CD4-positive, alpha-beta memory T cell (primary cell): Measurements from ENCODE around the gene FHDC1. TPM values are rescaled to one million over a fixed set of nuclear protein-coding genes. Genes with fewer than 3 reads are reported as not detected.

Source experiments
- CTCF ChIA-PET: fragments of 350-600 bp; sonication (Branson Sonifier 250); formaldehyde crosslinking; loops from one replicate; lab custom pipeline; 2021; ENCODE audit warnings: inconsistent platforms; ENCODE audit not compliant: partially characterized antibody; lab: Charles Lee
- POLR2A ChIA-PET: fragments of 350-600 bp; sonication (Branson Sonifier 250); formaldehyde crosslinking; loops from one replicate; lab custom pipeline; 2021; ENCODE audit not compliant: partially characterized antibody; lab: Charles Lee
- DNase-seq, 5 donors: peaks; one replicate each; pipeline versions ENCODE4 v3.0.0 to v3.0.0-alpha.2; 2020 to 2022; ENCODE audit warnings: mixed read lengths in 1 of 5
- H3K27ac ChIP-seq: one replicate; pipeline ENCODE4 v1.7.0; 2013; ENCODE audit warnings: low read depth, low read length
- H3K27me3 ChIP-seq: 2 replicates; pipeline ENCODE4 v1.7.0; 2013; ENCODE audit warnings: mild to moderate bottlenecking, low read length, moderate library complexity; ENCODE audit not compliant: insufficient read depth
- H3K36me3 ChIP-seq: 2 replicates; pipeline ENCODE4 v1.7.0; 2013; ENCODE audit warnings: mild to moderate bottlenecking, low read length, moderate library complexity; ENCODE audit not compliant: insufficient read depth
- H3K4me1 ChIP-seq: 2 replicates; pipeline ENCODE4 v1.7.0; 2013; ENCODE audit warnings: mild to moderate bottlenecking, low read length, moderate library complexity; ENCODE audit not compliant: insufficient read depth
- H3K4me3 ChIP-seq, 2 donors: one replicate each; pipeline ENCODE4 v1.7.0; 2013; ENCODE audit warnings: low read length in 2 of 2, mild to moderate bottlenecking in 1 of 2
- H3K9me3 ChIP-seq, 2 donors: one replicate each; pipeline ENCODE4 v1.7.0; 2013; ENCODE audit warnings: low read length in 2 of 2, control low read depth in 1 of 2; ENCODE audit not compliant: control insufficient read depth in 1 of 2
- H3K27ac Mint-ChIP-seq, 7 donors: one replicate each; pipeline ENCODE4 v1.8.0; 2020 to 2021; ENCODE audit warnings: mixed read lengths in 7 of 7, mild to moderate bottlenecking in 6 of 7, inconsistent platforms in 3 of 7, moderate library complexity in 3 of 7
- H3K27me3 Mint-ChIP-seq, 2 donors: one replicate each; pipeline ENCODE4 v1.8.0; 2020 to 2021; ENCODE audit warnings: mixed read lengths in 2 of 2
- H3K36me3 Mint-ChIP-seq, 2 donors: one replicate each; pipeline ENCODE4 v1.8.0; 2020 to 2021; ENCODE audit warnings: mixed read lengths in 2 of 2, inconsistent platforms in 1 of 2, mild to moderate bottlenecking in 1 of 2
- H3K4me1 Mint-ChIP-seq, 4 donors: one replicate each; pipeline ENCODE4 v1.8.0; 2020 to 2021; ENCODE audit warnings: mixed read lengths in 4 of 4, mild to moderate bottlenecking in 1 of 4
- H3K4me3 Mint-ChIP-seq, 8 donors: one replicate each; pipeline ENCODE4 v1.8.0; 2020 to 2021; ENCODE audit warnings: mixed read lengths in 8 of 8, mild to moderate bottlenecking in 7 of 8, moderate library complexity in 6 of 8, inconsistent platforms in 3 of 8
- H3K9me3 Mint-ChIP-seq, 8 donors: one replicate each; pipeline ENCODE4 v1.8.0; 2020 to 2021; ENCODE audit warnings: mixed read lengths in 8 of 8, mild to moderate bottlenecking in 5 of 8, inconsistent platforms in 3 of 8, moderate library complexity in 1 of 8
- intact Hi-C: fragments of 100-400 bp; cut with micrococcal nuclease; formaldehyde crosslinking; loops from one replicate; pipeline ENCODE4 v1.15.1; 2023
- polyA plus RNA-seq, 2 donors: library from polyadenylated mRNA; unstranded; fragments of 300-500 nt; fragmentation: Illumina TruSeq; gene quantifications; one replicate each; pipeline ENCODE4 v1.2.3, GENCODE V29; 2021
- total RNA-seq, 2 experiments: library from RNA; stranded (reverse); gene quantifications; one replicate each; pipeline ENCODE4 v1.2.3, GENCODE V29; 2021

FHDC1 gene
- total and polyA plus RNA-seq, 4 experiments from 2014 or later = 0.03 to 0.29 (median 0.11) TPM; not detected in 1

DNA sequence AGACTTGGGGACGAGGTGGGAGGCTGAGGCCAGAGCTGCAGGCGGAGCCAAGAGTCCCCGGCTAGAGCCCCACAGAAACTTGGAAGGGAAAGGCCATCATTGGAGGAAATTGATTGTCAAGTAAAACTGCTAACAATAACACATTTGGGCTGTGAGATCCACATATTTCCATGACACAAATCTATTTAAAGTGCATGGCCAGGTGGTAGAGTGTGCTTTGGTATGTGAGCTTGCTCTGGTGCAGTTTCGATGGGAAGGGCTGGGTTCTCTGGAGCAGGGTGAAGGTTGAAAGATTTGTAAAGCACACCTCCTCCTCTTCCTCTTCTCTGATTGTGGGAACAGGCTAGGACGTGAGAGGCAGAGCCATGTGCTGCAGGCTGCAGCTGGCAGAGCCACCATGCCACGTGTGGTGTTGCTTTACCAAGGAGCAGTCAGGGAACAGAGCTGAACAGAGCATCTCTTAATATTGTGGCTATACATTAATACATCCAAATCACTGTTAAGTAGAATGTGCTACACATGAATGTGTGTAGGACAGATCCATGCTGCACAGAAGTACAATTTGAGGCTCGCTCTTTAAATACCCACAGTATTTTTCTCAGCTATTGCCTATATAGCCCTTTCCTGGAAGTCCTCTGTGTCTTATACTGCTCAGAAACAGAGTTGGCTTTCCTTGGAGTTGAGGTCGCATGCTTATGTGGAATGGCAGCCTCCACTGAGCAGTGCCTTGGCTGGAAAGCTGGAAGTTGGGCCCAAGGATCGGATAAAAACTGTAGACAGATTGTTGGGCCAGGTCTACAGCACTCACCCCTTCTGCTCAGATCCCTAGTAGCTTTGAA, 37.7 kb downstream of the FHDC1 start:
- DNase-seq = no peak
- Histone ChIP-seq H3K4me3 (no peak overlapping the region), H3K27ac (no peak overlapping the region), H3K4me1 (no peaks in the 10 kb centered on the region), H3K27me3 (no peaks in the 10 kb centered on the region), H3K9me3 (no peaks in the 10 kb centered on the region), H3K36me3 (no peaks in the 10 kb centered on the region)
- no peak overlapping the region for H3K4me3 Mint-ChIP-seq
- no peaks in the 10 kb centered on the region for H3K9me3 Mint-ChIP-seq
- CTCF ChIA-PET = no interaction called here
- no peak overlapping the region for H3K27ac Mint-ChIP-seq
- POLR2A ChIA-PET = no interaction called here
- no peaks in the 10 kb centered on the region for H3K4me1 Mint-ChIP-seq
- H3K36me3 Mint-ChIP-seq = no peaks in the 10 kb centered on the region
- H3K27me3 Mint-ChIP-seq = peaks cover 2% of the 10 kb centered on the region in 2 donors
- intact Hi-C loops = no loop called here

DNA sequence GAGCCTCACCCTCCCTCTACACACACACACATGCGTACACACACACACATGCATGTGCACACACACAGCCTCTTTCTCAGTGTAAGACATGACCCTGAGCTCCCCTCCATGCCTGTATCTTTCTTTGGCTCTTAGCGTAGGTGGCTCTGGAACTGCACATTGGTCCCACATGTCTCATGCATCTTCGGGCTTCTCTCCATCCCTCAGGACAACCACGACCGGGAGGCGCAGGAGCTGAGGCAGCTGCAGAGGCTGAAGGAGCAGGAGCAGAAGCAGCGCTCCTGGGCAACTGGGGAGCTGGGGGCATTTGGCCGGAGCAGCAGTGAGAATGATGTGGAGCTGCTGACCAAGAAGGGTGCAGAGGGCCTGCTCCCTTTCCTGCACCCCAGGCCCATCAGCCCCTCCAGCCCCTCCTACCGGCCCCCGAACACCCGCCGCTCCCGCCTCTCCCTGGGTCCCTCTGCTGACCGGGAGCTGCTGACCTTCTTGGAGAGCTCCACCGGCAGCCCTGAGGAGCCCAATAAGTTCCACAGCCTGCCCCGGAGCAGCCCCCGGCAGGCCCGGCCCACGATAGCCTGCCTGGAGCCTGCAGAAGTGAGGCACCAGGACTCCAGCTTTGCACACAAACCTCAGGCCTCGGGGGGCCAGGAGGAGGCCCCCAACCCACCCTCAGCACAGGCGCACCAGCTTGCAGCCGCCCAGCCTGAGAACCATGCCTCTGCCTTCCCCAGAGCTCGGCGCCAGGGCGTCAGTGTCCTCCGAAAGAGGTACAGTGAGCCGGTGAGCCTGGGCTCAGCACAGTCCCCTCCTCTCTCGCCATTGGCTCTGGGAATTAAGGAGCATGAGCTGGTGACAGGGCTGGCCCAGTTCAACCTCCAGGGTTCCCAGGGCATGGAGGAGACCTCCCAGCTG, 38.6 kb downstream of the FHDC1 start:
- Histone ChIP-seq H3K27ac (no peak overlapping the region), H3K4me1 (no peaks in the 10 kb centered on the region), H3K9me3 (no peaks in the 10 kb centered on the region), H3K36me3 (no peaks in the 10 kb centered on the region), H3K27me3 (no peaks in the 10 kb centered on the region), H3K4me3 (no peak overlapping the region)
- Mint-ChIP-seq H3K27me3 (peaks cover 0 to 2% of the 10 kb centered on the region in 2 donors), H3K27ac (no peak overlapping the region), H3K4me1 (no peaks in the 10 kb centered on the region), H3K4me3 (no peak overlapping the region), H3K36me3 (no peaks in the 10 kb centered on the region), H3K9me3 (no peaks in the 10 kb centered on the region)
- intact Hi-C loops = no loop called here
- POLR2A ChIA-PET = no interaction called here
- DNase-seq = no peak
- CTCF ChIA-PET = no interaction called here

DNA sequence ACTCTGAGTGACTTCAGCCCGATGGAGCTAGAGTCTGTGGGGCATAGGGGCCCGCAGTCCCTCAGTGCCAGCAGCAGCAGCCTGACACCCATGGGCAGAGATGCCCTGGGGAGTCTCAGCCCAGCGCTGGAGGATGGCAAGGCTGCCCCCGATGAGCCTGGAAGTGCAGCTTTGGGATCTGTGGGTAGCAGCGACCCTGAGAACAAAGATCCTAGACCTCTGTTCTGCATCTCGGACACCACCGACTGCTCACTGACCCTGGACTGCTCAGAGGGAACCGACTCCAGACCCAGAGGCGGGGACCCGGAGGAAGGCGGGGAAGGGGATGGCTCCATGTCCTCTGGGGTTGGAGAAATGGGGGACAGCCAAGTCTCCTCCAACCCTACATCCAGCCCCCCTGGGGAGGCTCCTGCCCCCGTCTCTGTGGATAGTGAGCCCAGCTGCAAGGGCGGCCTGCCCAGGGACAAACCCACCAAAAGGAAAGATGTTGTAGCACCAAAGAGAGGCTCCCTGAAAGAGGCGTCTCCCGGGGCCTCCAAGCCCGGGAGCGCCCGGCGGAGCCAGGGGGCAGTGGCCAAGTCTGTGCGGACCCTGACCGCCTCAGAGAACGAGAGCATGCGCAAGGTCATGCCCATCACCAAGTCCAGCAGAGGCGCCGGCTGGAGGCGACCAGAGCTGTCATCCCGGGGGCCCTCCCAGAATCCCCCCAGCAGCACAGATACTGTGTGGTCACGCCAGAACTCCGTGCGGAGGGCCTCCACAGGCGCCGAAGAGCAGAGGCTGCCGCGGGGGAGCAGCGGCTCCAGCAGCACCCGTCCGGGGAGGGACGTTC, 39.5 kb downstream of the FHDC1 start:
- Mint-ChIP-seq H3K4me3 (no peak overlapping the region), H3K27me3 (peaks cover 2 to 4% of the 10 kb centered on the region in 2 donors), H3K27ac (no peak overlapping the region), H3K36me3 (no peaks in the 10 kb centered on the region), H3K9me3 (no peaks in the 10 kb centered on the region), H3K4me1 (no peaks in the 10 kb centered on the region)
- intact Hi-C loops = no loop called here
- Histone ChIP-seq H3K27ac (no peak overlapping the region), H3K4me3 (no peak overlapping the region), H3K27me3 (no peaks in the 10 kb centered on the region), H3K9me3 (no peaks in the 10 kb centered on the region), H3K4me1 (no peaks in the 10 kb centered on the region), H3K36me3 (no peaks in the 10 kb centered on the region)
- ChIA-PET POLR2A (no interaction called here), CTCF (no interaction called here)
- peak in 1 of 5 donors; percentile 30 for DNase-seq

DNA sequence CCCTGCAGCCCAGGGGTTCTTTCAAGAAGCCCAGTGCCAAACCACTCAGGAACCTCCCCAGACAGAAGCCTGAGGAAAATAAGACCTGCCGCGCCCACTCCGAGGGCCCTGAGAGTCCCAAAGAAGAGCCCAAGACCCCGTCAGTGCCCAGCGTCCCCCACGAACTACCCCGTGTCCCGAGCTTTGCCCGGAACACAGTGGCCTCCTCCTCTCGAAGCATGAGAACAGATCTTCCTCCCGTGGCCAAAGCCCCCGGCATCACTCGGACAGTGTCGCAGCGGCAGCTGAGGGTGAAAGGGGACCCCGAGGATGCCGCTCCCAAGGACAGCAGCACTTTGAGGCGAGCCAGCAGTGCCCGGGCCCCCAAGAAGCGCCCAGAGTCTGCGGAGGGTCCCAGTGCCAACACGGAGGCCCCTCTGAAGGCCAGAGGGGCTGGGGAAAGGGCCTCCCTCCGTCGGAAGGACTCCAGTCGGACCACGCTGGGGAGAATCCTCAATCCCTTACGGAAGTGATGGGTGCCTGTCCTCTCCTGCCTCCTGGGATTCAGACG, 40.2 kb downstream of the FHDC1 start:
- intact Hi-C loops = no loop called here
- ChIA-PET CTCF (no interaction called here), POLR2A (no interaction called here)
- H3K36me3 Mint-ChIP-seq = no peaks in the 10 kb centered on the region
- Histone ChIP-seq H3K27me3 (no peaks in the 10 kb centered on the region), H3K9me3 (no peaks in the 10 kb centered on the region), H3K36me3 (no peaks in the 10 kb centered on the region), H3K4me1 (no peaks in the 10 kb centered on the region), H3K4me3 (no peak overlapping the region), H3K27ac (no peak overlapping the region)
- no peaks in the 10 kb centered on the region for H3K9me3 Mint-ChIP-seq
- H3K27ac Mint-ChIP-seq = no peak overlapping the region
- DNase-seq = no peak
- peaks cover 2 to 4% of the 10 kb centered on the region in 2 donors for H3K27me3 Mint-ChIP-seq
- H3K4me3 Mint-ChIP-seq = no peak overlapping the region
- no peaks in the 10 kb centered on the region for H3K4me1 Mint-ChIP-seq

DNA sequence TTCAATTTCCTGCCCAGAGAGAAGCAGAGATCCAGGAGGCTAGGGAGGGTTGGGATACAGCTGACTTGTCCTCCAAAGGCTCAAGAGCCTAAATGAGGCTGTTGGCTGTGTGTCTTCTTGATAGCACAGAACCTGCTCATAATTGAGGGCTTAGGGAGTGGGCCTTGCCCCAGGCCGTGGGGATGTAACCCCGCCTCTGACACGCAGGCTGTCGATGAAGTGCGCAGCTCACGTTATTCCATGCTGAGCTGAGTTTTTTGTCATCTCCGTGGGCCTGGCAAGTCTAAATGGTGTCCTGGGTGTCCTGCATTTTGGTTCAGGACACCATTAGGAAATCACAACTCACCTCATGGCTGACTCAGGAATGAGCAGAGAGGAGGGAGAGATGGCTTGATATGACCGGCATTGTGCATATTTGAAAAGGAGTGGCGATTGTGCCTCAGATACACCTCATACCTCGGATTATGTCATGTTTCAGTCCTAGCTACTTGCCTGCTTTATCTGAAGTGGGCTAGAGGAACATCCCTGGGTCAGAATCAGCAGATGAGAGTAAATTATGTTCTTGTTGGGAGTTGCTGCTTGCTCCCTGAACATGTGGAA, 43.7 kb downstream of the FHDC1 start:
- Mint-ChIP-seq H3K9me3 (no peaks in the 10 kb centered on the region), H3K4me1 (no peaks in the 10 kb centered on the region), H3K27me3 (peaks cover 2 to 10% of the 10 kb centered on the region in 2 donors), H3K27ac (no peak overlapping the region), H3K4me3 (no peak overlapping the region), H3K36me3 (no peaks in the 10 kb centered on the region)
- Histone ChIP-seq H3K4me3 (no peak overlapping the region), H3K27me3 (no peaks in the 10 kb centered on the region), H3K9me3 (no peaks in the 10 kb centered on the region), H3K27ac (no peak overlapping the region), H3K36me3 (no peaks in the 10 kb centered on the region), H3K4me1 (no peaks in the 10 kb centered on the region)
- ChIA-PET POLR2A (no interaction called here), CTCF (interaction anchor here (0.5 kb wide), 1 partner anchor 54 kb away, joined by 3 read pairs; no protein-coding TSS in a partner anchor)
- intact Hi-C loops = no loop called here
- DNase-seq = no peak

DNA sequence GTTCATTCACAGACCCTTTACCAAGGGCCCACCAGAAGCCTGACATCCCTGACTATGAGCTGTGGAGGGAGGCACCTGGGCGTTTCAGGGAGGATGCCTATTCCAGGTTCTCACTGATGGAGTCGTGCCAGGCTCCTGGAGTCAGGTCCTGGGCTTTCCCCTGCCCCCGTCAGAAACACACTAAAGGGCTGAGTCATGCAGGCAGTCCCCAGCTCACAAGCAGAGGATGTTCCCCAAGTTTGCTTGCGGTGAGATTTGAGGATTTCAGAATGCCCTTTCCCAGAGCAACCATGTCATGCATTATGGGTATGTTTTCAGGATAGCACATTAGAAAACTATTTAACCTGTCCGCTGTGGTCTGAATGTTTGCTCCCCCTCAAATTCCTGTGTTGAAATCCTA, 45.2 kb downstream of the FHDC1 start:
- H3K9me3 Mint-ChIP-seq = no peaks in the 10 kb centered on the region
- POLR2A ChIA-PET = no interaction called here

More for the DNA sequence above, 45.2 kb downstream of the FHDC1 start:
- Histone ChIP-seq H3K9me3 (no peaks in the 10 kb centered on the region), H3K4me1 (no peaks in the 10 kb centered on the region), H3K27me3 (no peaks in the 10 kb centered on the region), H3K36me3 (no peaks in the 10 kb centered on the region), H3K27ac (no peak overlapping the region), H3K4me3 (no peak overlapping the region)
- DNase-seq = no peak
- H3K36me3 Mint-ChIP-seq = no peaks in the 10 kb centered on the region
- CTCF ChIA-PET = no interaction called here
- no peak overlapping the region for H3K4me3 Mint-ChIP-seq
- intact Hi-C loops = no loop called here
- no peak overlapping the region for H3K27ac Mint-ChIP-seq
- H3K27me3 Mint-ChIP-seq = peaks cover 4 to 10% of the 10 kb centered on the region in 2 donors
- no peaks in the 10 kb centered on the region for H3K4me1 Mint-ChIP-seq
